ENCODE results near the gene PPP1R14C.

DNA sequence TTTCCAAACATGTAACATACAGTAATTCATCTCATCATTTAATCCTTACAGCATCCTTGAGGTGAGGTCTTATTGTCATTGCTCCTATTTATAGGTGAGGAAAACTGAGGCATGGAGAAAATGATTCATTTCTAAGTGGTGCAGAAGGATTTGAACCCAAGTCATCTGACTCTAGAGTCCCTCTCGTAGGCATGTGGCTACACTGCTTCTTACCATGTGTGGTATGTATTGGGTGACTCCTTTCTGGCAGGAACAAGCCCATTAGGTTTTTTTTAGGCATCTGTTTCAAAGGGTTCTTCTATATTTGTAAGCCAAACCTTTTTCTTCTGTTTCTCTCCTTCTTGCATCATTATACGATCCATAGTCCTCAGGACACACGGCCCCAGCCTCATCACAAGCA lies 94.8 kb downstream of the PPP1R14C start:
- TF ChIP-seq, protein P1, sequence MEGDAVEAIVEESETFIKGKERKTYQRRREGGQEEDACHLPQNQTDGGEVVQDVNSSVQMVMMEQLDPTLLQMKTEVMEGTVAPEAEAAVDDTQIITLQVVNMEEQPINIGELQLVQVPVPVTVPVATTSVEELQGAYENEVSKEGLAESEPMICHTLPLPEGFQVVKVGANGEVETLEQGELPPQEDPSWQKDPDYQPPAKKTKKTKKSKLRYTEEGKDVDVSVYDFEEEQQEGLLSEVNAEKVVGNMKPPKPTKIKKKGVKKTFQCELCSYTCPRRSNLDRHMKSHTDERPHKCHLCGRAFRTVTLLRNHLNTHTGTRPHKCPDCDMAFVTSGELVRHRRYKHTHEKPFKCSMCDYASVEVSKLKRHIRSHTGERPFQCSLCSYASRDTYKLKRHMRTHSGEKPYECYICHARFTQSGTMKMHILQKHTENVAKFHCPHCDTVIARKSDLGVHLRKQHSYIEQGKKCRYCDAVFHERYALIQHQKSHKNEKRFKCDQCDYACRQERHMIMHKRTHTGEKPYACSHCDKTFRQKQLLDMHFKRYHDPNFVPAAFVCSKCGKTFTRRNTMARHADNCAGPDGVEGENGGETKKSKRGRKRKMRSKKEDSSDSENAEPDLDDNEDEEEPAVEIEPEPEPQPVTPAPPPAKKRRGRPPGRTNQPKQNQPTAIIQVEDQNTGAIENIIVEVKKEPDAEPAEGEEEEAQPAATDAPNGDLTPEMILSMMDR (IDR thresholded peaks at IDR 0.05), result no peak
- TF ChIP-seq POLR2A (IDR thresholded peaks at IDR 0.05), result no peak
- TF ChIP-seq POLR2AphosphoS5 (IDR thresholded peaks at IDR 0.05), result no peak

Data from breast epithelium (tissue), 3 donors.